Measurements from ENCODE around the gene ESRRG.

The ESRRG gene

GRCh38 chr1:216702170-216702569, 21.1 kb downstream of the ESRRG start:
- no peak for DNase-seq

- no peak for DNase-seq
Observed at GRCh38 chr1:216700779-216701178, 22.4 kb downstream of the ESRRG start.

- DNase-seq: no peak
Observed at GRCh38 chr1:216691710-216692109, 31.5 kb downstream of the ESRRG start.

- no peak for DNase-seq
Observed at GRCh38 chr1:216690603-216691002, 32.6 kb downstream of the ESRRG start.

GRCh38 chr1:216688127-216688657, 35.0 kb downstream of the ESRRG start:
- DNase-seq: no peak

GRCh38 chr1:216686860-216687766, 36.1 kb downstream of the ESRRG start:
- DNase-seq: no peak

- no peak for DNase-seq
Observed at GRCh38 chr1:216682752-216683151, 40.5 kb downstream of the ESRRG start.

- no peak for DNase-seq
Observed at GRCh38 chr1:216679108-216679507, 44.1 kb downstream of the ESRRG start.

- no peak for DNase-seq
Observed at GRCh38 chr1:216670118-216670883, 52.9 kb downstream of the ESRRG start.

GRCh38 chr1:216666441-216666840, 56.8 kb downstream of the ESRRG start:
- DNase-seq: no peak

GRCh38 chr1:216665856-216666255, 57.4 kb downstream of the ESRRG start:
- DNase-seq: no peak

GRCh38 chr1:216665406-216665805, 57.8 kb downstream of the ESRRG start:
- DNase-seq: no peak

- no peak for DNase-seq
Observed at GRCh38 chr1:216662681-216663080, 60.5 kb downstream of the ESRRG start.

GRCh38 chr1:216660561-216660960, 62.7 kb downstream of the ESRRG start:
- no peak for DNase-seq

GRCh38 chr1:216653001-216653400, 70.2 kb downstream of the ESRRG start:
- DNase-seq: no peak

GRCh38 chr1:216651826-216652418, 71.3 kb downstream of the ESRRG start:
- DNase-seq: no peak

GRCh38 chr1:216643176-216643575, 80.1 kb downstream of the ESRRG start:
- no peak for DNase-seq

GRCh38 chr1:216641669-216642460, 81.4 kb downstream of the ESRRG start:
- no peak for DNase-seq

GRCh38 chr1:216640100-216640499, 83.1 kb downstream of the ESRRG start:
- no peak for DNase-seq

GRCh38 chr1:216632980-216633379, 90.2 kb downstream of the ESRRG start:
- no peak for DNase-seq

GRCh38 chr1:216630532-216630931, 92.7 kb downstream of the ESRRG start:
- no peak for DNase-seq

GRCh38 chr1:216627252-216627651, 96.0 kb downstream of the ESRRG start:
- no peak for DNase-seq

Measured in activated CD4-positive, alpha-beta T cell treated with anti-CD3 and anti-CD28 coated beads, Interleukin-2, amount 50 U/mL, for 16 hours (primary cell).